ENCODE measurements around the gene CKM. TPM values are rescaled to one million over a fixed set of nuclear protein-coding genes. Genes with fewer than 3 reads are reported as not detected.
"Not testable (repeated sequence)": the region's sequence is repeated elsewhere in the genome, so short reads cannot be mapped to it uniquely, and the experiment has no call there.

CKM gene
- total and polyA plus RNA-seq, 2 donors (not counting 3 experiments of a cell fraction or from before 2014, with no cell fraction given): not detected

DNA sequence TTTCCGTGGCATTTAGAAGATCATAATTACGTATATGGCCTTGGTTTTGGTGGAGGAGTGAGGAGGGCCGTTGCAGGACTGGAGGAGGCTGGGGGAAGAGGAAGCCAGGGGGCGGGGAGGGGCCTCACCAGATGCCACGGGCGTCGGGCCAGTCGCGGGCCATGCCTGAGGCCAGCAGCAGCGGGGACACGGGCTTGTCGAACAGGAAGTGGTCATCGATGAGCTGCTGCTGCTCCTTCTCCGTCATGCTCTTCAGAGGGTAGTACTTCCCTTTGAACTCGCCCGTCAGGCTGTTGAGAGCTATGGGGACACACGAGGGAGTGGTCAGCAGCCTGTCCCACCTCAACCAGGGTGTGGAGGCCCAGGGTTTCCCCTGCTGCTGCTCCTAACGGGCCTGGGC, 11.1 kb downstream of the CKM start:
- ChIA-PET CTCF (no interaction called here), POLR2A (no interaction called here)
- Histone ChIP-seq H3K79me2 (ENCODE audit: control insufficient read depth, insufficient read depth, low read length) (no peaks in the 10 kb centered on the region), H3K27ac (ENCODE audit: insufficient read depth, low read depth, low read length) (no peak overlapping the region), H3K4me1 (ENCODE audit: control insufficient read depth, extremely low read depth, insufficient read depth, low read length) (no peaks in the 10 kb centered on the region), H2AFZ (ENCODE audit: low read depth, low read length) (peak overlapping the region; percentile 79), H3K36me3 (ENCODE audit: control insufficient read depth in 2 of 2, extremely low read depth in 1 of 2, insufficient read depth in 2 of 2, low read length in 2 of 2) (no peaks in the 10 kb centered on the region), H3K9me1 (replicated peaks; ENCODE audit: control insufficient read depth, extremely low read depth, insufficient read depth, low read length) (no peaks in the 10 kb centered on the region), H3K4me2 (ENCODE audit: insufficient read depth, low read length) (no peak overlapping the region), H3K4me3 (replicated peaks in 1 of 3; ENCODE audit: insufficient read depth in 1 of 3, low read depth in 1 of 3, low read length in 3 of 3) (no peak overlapping the region), H3K9ac (replicated peaks; ENCODE audit: extremely low read depth, insufficient read depth, low read length) (no peak overlapping the region), H3K9me3 (replicated peaks; ENCODE audit: control insufficient read depth, insufficient read depth, low read length) (no peaks in the 10 kb centered on the region), H3K27me3 (ENCODE audit: control insufficient read depth in 2 of 2, insufficient read depth in 2 of 2, low read length in 2 of 2) (peaks cover 2 to 6% of the 10 kb centered on the region in 2 experiments), H4K20me1 (replicated peaks; ENCODE audit: control insufficient read depth, extremely low read depth, insufficient read depth, low read length) (no peaks in the 10 kb centered on the region)
- dilution Hi-C loops (cut with MboI; ENCODE audit: extremely low pct_ligation_motif_present, low sequenced_read_pairs): no loop called here
- TF ChIP-seq, protein P1, sequence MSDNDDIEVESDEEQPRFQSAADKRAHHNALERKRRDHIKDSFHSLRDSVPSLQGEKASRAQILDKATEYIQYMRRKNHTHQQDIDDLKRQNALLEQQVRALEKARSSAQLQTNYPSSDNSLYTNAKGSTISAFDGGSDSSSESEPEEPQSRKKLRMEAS (IDR thresholded peaks at IDR 0.05; ENCODE audit: insufficient read depth, insufficient read length): no peak
- TF ChIP-seq POLR2A (IDR thresholded peaks at IDR 0.05; ENCODE audit: low read depth, low read length) (no peak), JUN (IDR thresholded peaks at IDR 0.05; ENCODE audit: borderline replicate concordance, insufficient read depth, insufficient read length, low read depth) (no peak), POLR2AphosphoS5 (IDR thresholded peaks at IDR 0.05; ENCODE audit: insufficient read depth, low read depth, low read length) (no peak), FOS (IDR thresholded peaks at IDR 0.05; ENCODE audit: borderline replicate concordance, insufficient read depth, low read length) (no peak), EZH2 (IDR thresholded peaks at IDR 0.05; ENCODE audit: borderline replicate concordance, low read depth, low read length, severe bottlenecking) (no peak), MYC (IDR thresholded peaks at IDR 0.05; ENCODE audit: low read depth, low read length) (no peak), GATA2 (IDR thresholded peaks at IDR 0.05; ENCODE audit: insufficient read depth, insufficient read length, low read depth, low read length) (no peak)
- TF ChIP-seq, protein P2, sequence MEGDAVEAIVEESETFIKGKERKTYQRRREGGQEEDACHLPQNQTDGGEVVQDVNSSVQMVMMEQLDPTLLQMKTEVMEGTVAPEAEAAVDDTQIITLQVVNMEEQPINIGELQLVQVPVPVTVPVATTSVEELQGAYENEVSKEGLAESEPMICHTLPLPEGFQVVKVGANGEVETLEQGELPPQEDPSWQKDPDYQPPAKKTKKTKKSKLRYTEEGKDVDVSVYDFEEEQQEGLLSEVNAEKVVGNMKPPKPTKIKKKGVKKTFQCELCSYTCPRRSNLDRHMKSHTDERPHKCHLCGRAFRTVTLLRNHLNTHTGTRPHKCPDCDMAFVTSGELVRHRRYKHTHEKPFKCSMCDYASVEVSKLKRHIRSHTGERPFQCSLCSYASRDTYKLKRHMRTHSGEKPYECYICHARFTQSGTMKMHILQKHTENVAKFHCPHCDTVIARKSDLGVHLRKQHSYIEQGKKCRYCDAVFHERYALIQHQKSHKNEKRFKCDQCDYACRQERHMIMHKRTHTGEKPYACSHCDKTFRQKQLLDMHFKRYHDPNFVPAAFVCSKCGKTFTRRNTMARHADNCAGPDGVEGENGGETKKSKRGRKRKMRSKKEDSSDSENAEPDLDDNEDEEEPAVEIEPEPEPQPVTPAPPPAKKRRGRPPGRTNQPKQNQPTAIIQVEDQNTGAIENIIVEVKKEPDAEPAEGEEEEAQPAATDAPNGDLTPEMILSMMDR (IDR thresholded peaks at IDR 0.05; ENCODE audit: extremely low read depth in 1 of 2, insufficient read depth in 1 of 2, low read depth in 1 of 2, low read length in 2 of 2): no peak
- no peak for DNase-seq (ENCODE audit: low read depth, low spot score)
- no TSS peak for BruUV-seq (replicated peaks)
- FAIRE-seq: no peak
- intact Hi-C loops (cut with micrococcal nuclease): no loop called here

DNA sequence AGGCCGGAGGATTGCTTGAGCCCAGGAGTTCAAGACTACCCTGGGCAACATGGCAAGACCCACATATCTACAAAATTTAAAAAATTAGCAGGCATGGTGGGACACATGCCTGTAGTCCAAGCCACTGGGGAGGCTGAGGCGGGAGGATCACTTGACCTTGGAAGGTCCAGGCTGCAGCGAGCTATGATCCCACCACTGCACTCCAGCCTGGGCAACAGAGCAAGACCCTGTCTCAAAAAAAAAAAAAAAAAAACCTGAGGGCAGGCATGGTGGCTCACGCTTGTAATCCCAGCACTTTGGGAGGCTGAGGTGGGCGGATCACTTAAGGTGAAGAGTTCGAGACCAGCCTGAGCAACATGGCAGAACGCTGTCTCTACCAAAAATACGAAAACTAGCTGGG, 13.4 kb downstream of the CKM start:
- H3K4me2 ChIP-seq (ENCODE audit: insufficient read depth, low read length); BruUV-seq (replicated peaks); DNase-seq (ENCODE audit: low read depth, low spot score); FAIRE-seq; H3K9me1 ChIP-seq (replicated peaks; ENCODE audit: control insufficient read depth, extremely low read depth, insufficient read depth, low read length); POLR2A ChIA-PET; H3K79me2 ChIP-seq (ENCODE audit: control insufficient read depth, insufficient read depth, low read length); H3K4me1 ChIP-seq (ENCODE audit: control insufficient read depth, extremely low read depth, insufficient read depth, low read length); H3K27ac ChIP-seq (ENCODE audit: insufficient read depth, low read depth, low read length); H3K9ac ChIP-seq (replicated peaks; ENCODE audit: extremely low read depth, insufficient read depth, low read length); dilution Hi-C loops (cut with MboI; ENCODE audit: extremely low pct_ligation_motif_present, low sequenced_read_pairs); intact Hi-C loops (cut with micrococcal nuclease); H3K27me3 ChIP-seq (ENCODE audit: control insufficient read depth in 2 of 2, insufficient read depth in 2 of 2, low read length in 2 of 2); H3K4me3 ChIP-seq (replicated peaks in 1 of 3; ENCODE audit: insufficient read depth in 1 of 3, low read depth in 1 of 3, low read length in 3 of 3); H2AFZ ChIP-seq (ENCODE audit: low read depth, low read length); H3K9me3 ChIP-seq (replicated peaks; ENCODE audit: control insufficient read depth, insufficient read depth, low read length); H3K36me3 ChIP-seq (ENCODE audit: control insufficient read depth in 2 of 2, extremely low read depth in 1 of 2, insufficient read depth in 2 of 2, low read length in 2 of 2); H4K20me1 ChIP-seq (replicated peaks; ENCODE audit: control insufficient read depth, extremely low read depth, insufficient read depth, low read length): not testable (repeated sequence)
- CTCF ChIA-PET: interaction anchor here (0.6 to 1.0 kb wide), 2 partner anchors 17 to 24 kb away, joined by 3 read pairs; no protein-coding TSS in a partner anchor
